ENCODE data around the gene FATE1. TPM values are rescaled to one million over a fixed set of nuclear protein-coding genes. Genes with fewer than 3 reads are reported as not detected.

FATE1 gene
- total RNA-seq, 1 donor from 2014 or later: not detected

DNA sequence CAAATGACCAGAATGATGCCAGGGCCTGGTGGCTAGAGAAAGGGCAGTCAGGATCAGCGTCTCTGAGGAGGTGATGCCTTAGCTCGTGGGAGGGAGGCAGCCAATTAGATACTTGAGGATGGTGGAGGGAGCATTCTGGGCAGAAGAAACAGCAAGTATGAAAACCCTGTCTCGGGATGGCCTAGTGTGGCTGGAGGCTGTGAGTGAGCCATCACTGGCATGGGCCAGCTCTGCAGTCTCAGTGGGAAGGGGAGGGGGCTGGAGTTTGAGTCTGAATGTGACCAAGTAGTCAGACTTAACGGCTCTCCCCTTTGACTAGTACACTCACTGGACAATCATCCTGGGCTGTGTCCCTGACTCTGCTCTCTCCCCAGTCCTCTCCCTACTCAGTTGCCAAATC, 25.8 kb downstream of the FATE1 start:
- CTCF ChIA-PET: no interaction called here
- intact Hi-C loops (cut with micrococcal nuclease): no loop called here
- TF ChIP-seq, protein P1, sequence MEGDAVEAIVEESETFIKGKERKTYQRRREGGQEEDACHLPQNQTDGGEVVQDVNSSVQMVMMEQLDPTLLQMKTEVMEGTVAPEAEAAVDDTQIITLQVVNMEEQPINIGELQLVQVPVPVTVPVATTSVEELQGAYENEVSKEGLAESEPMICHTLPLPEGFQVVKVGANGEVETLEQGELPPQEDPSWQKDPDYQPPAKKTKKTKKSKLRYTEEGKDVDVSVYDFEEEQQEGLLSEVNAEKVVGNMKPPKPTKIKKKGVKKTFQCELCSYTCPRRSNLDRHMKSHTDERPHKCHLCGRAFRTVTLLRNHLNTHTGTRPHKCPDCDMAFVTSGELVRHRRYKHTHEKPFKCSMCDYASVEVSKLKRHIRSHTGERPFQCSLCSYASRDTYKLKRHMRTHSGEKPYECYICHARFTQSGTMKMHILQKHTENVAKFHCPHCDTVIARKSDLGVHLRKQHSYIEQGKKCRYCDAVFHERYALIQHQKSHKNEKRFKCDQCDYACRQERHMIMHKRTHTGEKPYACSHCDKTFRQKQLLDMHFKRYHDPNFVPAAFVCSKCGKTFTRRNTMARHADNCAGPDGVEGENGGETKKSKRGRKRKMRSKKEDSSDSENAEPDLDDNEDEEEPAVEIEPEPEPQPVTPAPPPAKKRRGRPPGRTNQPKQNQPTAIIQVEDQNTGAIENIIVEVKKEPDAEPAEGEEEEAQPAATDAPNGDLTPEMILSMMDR (IDR thresholded peaks at IDR 0.05): no peak
- Mint-ChIP-seq H3K4me1 (no peaks in the 10 kb centered on the region), H3K4me3 (no peak overlapping the region), H3K27ac (no peak overlapping the region), H3K9me3 (no peaks in the 10 kb centered on the region), H3K27me3 (peaks cover 4% of the 10 kb centered on the region), H3K36me3 (ENCODE audit: low read depth) (no peaks in the 10 kb centered on the region)
- no peak for ATAC-seq (ENCODE audit: low read depth)
- DNase-seq: no peak
- POLR2A ChIA-PET: no interaction called here

DNA sequence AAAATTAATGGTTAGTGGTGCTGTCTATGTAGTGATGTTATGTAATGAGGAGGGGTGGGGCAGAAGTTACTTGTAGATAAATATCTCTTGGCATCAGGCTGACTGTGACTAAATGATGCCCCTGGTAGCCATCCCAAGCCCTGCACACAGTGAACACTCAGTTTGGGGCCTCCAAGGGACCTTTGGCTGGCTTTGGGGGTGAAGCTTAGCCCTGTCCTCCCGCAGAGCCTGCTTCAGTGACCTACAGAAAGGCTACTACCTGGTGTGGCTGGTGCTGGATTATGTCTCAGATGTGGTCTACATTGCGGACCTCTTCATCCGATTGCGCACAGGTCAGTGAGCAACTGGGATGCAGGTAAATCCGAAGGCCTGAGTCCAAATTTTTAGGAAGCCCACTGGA, 26.5 kb downstream of the FATE1 start:
- CTCF ChIA-PET: no interaction called here
- Mint-ChIP-seq H3K36me3 (ENCODE audit: low read depth) (no peaks in the 10 kb centered on the region), H3K9me3 (no peaks in the 10 kb centered on the region), H3K4me3 (no peak overlapping the region), H3K27ac (no peak overlapping the region), H3K27me3 (peaks cover 2% of the 10 kb centered on the region), H3K4me1 (no peaks in the 10 kb centered on the region)
- intact Hi-C loops (cut with micrococcal nuclease): no loop called here
- TF ChIP-seq, protein P1 (IDR thresholded peaks at IDR 0.05): no peak
- DNase-seq (no peak), ATAC-seq (ENCODE audit: low read depth) (no peak)
- POLR2A ChIA-PET: no interaction called here

- no peaks in the 10 kb centered on the region for H3K4me1 Mint-ChIP-seq
- no peak overlapping the region for H3K4me3 Mint-ChIP-seq
- intact Hi-C loops (cut with micrococcal nuclease): no loop called here
- CTCF ChIA-PET: no interaction called here
- POLR2A ChIA-PET: no interaction called here
- ATAC-seq (ENCODE audit: low read depth) (no peak), DNase-seq (no peak)
- H3K9me3 Mint-ChIP-seq: no peaks in the 10 kb centered on the region
- TF ChIP-seq, protein P1 (IDR thresholded peaks at IDR 0.05): no peak
- no peaks in the 10 kb centered on the region for H3K36me3 Mint-ChIP-seq (ENCODE audit: low read depth)
- H3K27me3 Mint-ChIP-seq: no peaks in the 10 kb centered on the region
- H3K27ac Mint-ChIP-seq: no peak overlapping the region
These were observed 28.0 kb downstream of the FATE1 start for GRCh38 chrX:151743651-151744470.

GRCh38 chrX:151745651-151746050, 29.8 kb downstream of the FATE1 start:
- ChIA-PET POLR2A (no interaction called here), CTCF (no interaction called here)
- no peak overlapping the region for H3K4me3 Mint-ChIP-seq
- intact Hi-C loops (cut with micrococcal nuclease): loop anchor here (5.0 kb wide), 1 partner anchor 1182 kb away; no protein-coding TSS in a partner anchor
- H3K9me3 Mint-ChIP-seq: no peaks in the 10 kb centered on the region
- H3K27ac Mint-ChIP-seq: no peak overlapping the region
- no peaks in the 10 kb centered on the region for H3K4me1 Mint-ChIP-seq
- TF ChIP-seq, protein P1 (IDR thresholded peaks at IDR 0.05): no peak
- H3K36me3 Mint-ChIP-seq (ENCODE audit: low read depth): no peaks in the 10 kb centered on the region
- no peak for ATAC-seq (ENCODE audit: low read depth)
- no peaks in the 10 kb centered on the region for H3K27me3 Mint-ChIP-seq
- DNase-seq: no peak

DNA sequence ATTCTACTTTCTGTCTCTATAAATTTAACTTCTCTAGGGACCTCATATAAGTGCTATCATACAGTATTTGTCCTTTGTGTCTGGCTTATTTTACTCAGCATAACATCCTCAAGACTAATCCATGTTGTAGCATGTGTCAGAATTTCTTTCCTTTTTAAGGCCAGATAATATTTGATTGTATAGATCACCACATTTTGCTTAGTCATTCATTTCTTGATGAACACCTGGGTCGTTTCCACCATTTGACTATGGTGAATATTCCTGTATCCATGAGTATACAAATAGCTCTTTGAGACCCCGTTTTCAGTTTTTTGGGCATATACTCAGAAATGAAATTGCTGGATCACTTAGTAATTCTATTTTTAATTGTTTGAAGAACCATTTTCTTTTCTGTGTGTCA, 30.7 kb downstream of the FATE1 start:
- intact Hi-C loops (cut with micrococcal nuclease): loop anchor here (5.0 kb wide), 1 partner anchor 1181 kb away; no protein-coding TSS in a partner anchor
- Mint-ChIP-seq H3K27me3 (no peaks in the 10 kb centered on the region), H3K36me3 (ENCODE audit: low read depth) (no peaks in the 10 kb centered on the region), H3K27ac (no peak overlapping the region), H3K4me1 (no peaks in the 10 kb centered on the region), H3K9me3 (no peaks in the 10 kb centered on the region), H3K4me3 (no peak overlapping the region)
- CTCF ChIA-PET: no interaction called here
- TF ChIP-seq, protein P1 (IDR thresholded peaks at IDR 0.05): no peak
- no peak for DNase-seq
- no peak for ATAC-seq (ENCODE audit: low read depth)
- POLR2A ChIA-PET: no interaction called here

All from activated B cell treated with CpG ODN at 0.5 μM for 24 hours (primary cell).